ENCODE data around the gene PRB4.

GRCh38 chr12:11269607-11270006 is 40.6 kb downstream of the PRB4 start, which contains the start of gene PRB3:
- TF ChIP-seq CEBPB (IDR thresholded peaks at IDR 0.05) (no peak), RAD21 (IDR thresholded peaks at IDR 0.05; ENCODE audit: low read depth) (no peak), FOXM1 (IDR thresholded peaks at IDR 0.05; ENCODE audit: borderline replicate concordance, low read depth) (no peak), REST (IDR thresholded peaks at IDR 0.05; ENCODE audit: low read depth) (no peak)

All from Ishikawa (cell line).